ENCODE data around the gene JARID2.
"Not testable (repeated sequence)": the region's sequence is repeated elsewhere in the genome, so short reads cannot be mapped to it uniquely, and the experiment has no call there.

JARID2 gene

GRCh38 chr6:15538766-15539495, 293.1 kb downstream of the JARID2 start:
- H3K36me3 ChIP-seq (ENCODE audit: control insufficient read depth in 1 of 2, insufficient read depth in 2 of 2, low read length in 2 of 2) = no peaks in the 10 kb centered on the region

GRCh38 chr6:15539722-15540270, 293.9 kb downstream of the JARID2 start:
- no peak overlapping the region for H3K9ac ChIP-seq (ENCODE audit: low read depth in 1 of 2, low read length in 2 of 2)
- H3K9me3 ChIP-seq (ENCODE audit: control insufficient read depth in 1 of 2, low read length in 2 of 2) = peaks cover 0 to 10% of the 10 kb centered on the region in 2 donors
- H3K27ac ChIP-seq (ENCODE audit: low read depth, low read length) = no peak overlapping the region
- H3K27me3 ChIP-seq (ENCODE audit: control insufficient read depth in 1 of 2, insufficient read depth in 2 of 2, low read length in 2 of 2) = no peaks in the 10 kb centered on the region
- H3K4me1 ChIP-seq (ENCODE audit: control insufficient read depth in 1 of 2, insufficient read depth in 2 of 2, low read length in 2 of 2) = peaks cover 5 to 6% of the 10 kb centered on the region in 2 donors
- H3K4me3 ChIP-seq (ENCODE audit: low read depth in 1 of 2, low read length in 2 of 2) = no peak overlapping the region
- H3K36me3 ChIP-seq (ENCODE audit: control insufficient read depth in 1 of 2, insufficient read depth in 2 of 2, low read length in 2 of 2) = no peaks in the 10 kb centered on the region

More at GRCh38 chr6:15538766-15539495, 293.1 kb downstream of the JARID2 start:
- Histone ChIP-seq H3K27me3 (ENCODE audit: control insufficient read depth in 1 of 2, insufficient read depth in 2 of 2, low read length in 2 of 2) (no peaks in the 10 kb centered on the region), H3K9ac (ENCODE audit: low read depth in 1 of 2, low read length in 2 of 2) (no peak overlapping the region), H3K27ac (ENCODE audit: low read depth, low read length) (no peak overlapping the region), H3K4me3 (ENCODE audit: low read depth in 1 of 2, low read length in 2 of 2) (no peak overlapping the region), H3K4me1 (ENCODE audit: control insufficient read depth in 1 of 2, insufficient read depth in 2 of 2, low read length in 2 of 2) (peaks cover 5 to 6% of the 10 kb centered on the region in 2 donors), H3K9me3 (ENCODE audit: control insufficient read depth in 1 of 2, low read length in 2 of 2) (peaks cover 0 to 4% of the 10 kb centered on the region in 2 donors)

GRCh38 chr6:15543332-15543917, 297.6 kb downstream of the JARID2 start:
- not testable (repeated sequence) for H3K27ac ChIP-seq (ENCODE audit: low read depth, low read length); H3K9ac ChIP-seq (ENCODE audit: low read depth in 1 of 2, low read length in 2 of 2); H3K4me1 ChIP-seq (ENCODE audit: control insufficient read depth in 1 of 2, insufficient read depth in 2 of 2, low read length in 2 of 2); H3K4me3 ChIP-seq (ENCODE audit: low read depth in 1 of 2, low read length in 2 of 2); H3K36me3 ChIP-seq (ENCODE audit: control insufficient read depth in 1 of 2, insufficient read depth in 2 of 2, low read length in 2 of 2); H3K27me3 ChIP-seq (ENCODE audit: control insufficient read depth in 1 of 2, insufficient read depth in 2 of 2, low read length in 2 of 2)
- peaks cover 0 to 10% of the 10 kb centered on the region in 2 donors for H3K9me3 ChIP-seq (ENCODE audit: control insufficient read depth in 1 of 2, low read length in 2 of 2)

- Histone ChIP-seq H3K9me3 (ENCODE audit: control insufficient read depth in 1 of 2, low read length in 2 of 2) (peaks cover 0 to 10% of the 10 kb centered on the region in 2 donors), H3K36me3 (ENCODE audit: control insufficient read depth in 1 of 2, insufficient read depth in 2 of 2, low read length in 2 of 2) (no peaks in the 10 kb centered on the region), H3K27ac (ENCODE audit: low read depth, low read length) (no peak overlapping the region), H3K4me1 (ENCODE audit: control insufficient read depth in 1 of 2, insufficient read depth in 2 of 2, low read length in 2 of 2) (no peaks in the 10 kb centered on the region), H3K9ac (ENCODE audit: low read depth in 1 of 2, low read length in 2 of 2) (no peak overlapping the region), H3K27me3 (ENCODE audit: control insufficient read depth in 1 of 2, insufficient read depth in 2 of 2, low read length in 2 of 2) (no peaks in the 10 kb centered on the region), H3K4me3 (ENCODE audit: low read depth in 1 of 2, low read length in 2 of 2) (no peak overlapping the region)
Observed at GRCh38 chr6:15544321-15544900, 298.5 kb downstream of the JARID2 start.

GRCh38 chr6:15546591-15546990, 300.7 kb downstream of the JARID2 start:
- H3K4me3 ChIP-seq (ENCODE audit: low read depth in 1 of 2, low read length in 2 of 2) = no peak overlapping the region
- no peaks in the 10 kb centered on the region for H3K27me3 ChIP-seq (ENCODE audit: control insufficient read depth in 1 of 2, insufficient read depth in 2 of 2, low read length in 2 of 2)
- no peak overlapping the region for H3K9ac ChIP-seq (ENCODE audit: low read depth in 1 of 2, low read length in 2 of 2)
- no peak overlapping the region for H3K27ac ChIP-seq (ENCODE audit: low read depth, low read length)
- H3K4me1 ChIP-seq (ENCODE audit: control insufficient read depth in 1 of 2, insufficient read depth in 2 of 2, low read length in 2 of 2) = peaks cover 0 to 5% of the 10 kb centered on the region in 2 donors
- no peaks in the 10 kb centered on the region for H3K36me3 ChIP-seq (ENCODE audit: control insufficient read depth in 1 of 2, insufficient read depth in 2 of 2, low read length in 2 of 2)
- H3K9me3 ChIP-seq (ENCODE audit: control insufficient read depth in 1 of 2, low read length in 2 of 2) = peaks cover 0 to 10% of the 10 kb centered on the region in 2 donors

GRCh38 chr6:15547400-15547799, 301.5 kb downstream of the JARID2 start:
- Histone ChIP-seq H3K4me1 (ENCODE audit: control insufficient read depth in 1 of 2, insufficient read depth in 2 of 2, low read length in 2 of 2) (peaks cover 0 to 5% of the 10 kb centered on the region in 2 donors), H3K27ac (ENCODE audit: low read depth, low read length) (no peak overlapping the region), H3K36me3 (ENCODE audit: control insufficient read depth in 1 of 2, insufficient read depth in 2 of 2, low read length in 2 of 2) (no peaks in the 10 kb centered on the region), H3K9ac (ENCODE audit: low read depth in 1 of 2, low read length in 2 of 2) (no peak overlapping the region), H3K27me3 (ENCODE audit: control insufficient read depth in 1 of 2, insufficient read depth in 2 of 2, low read length in 2 of 2) (no peaks in the 10 kb centered on the region), H3K4me3 (ENCODE audit: low read depth in 1 of 2, low read length in 2 of 2) (no peak overlapping the region), H3K9me3 (ENCODE audit: control insufficient read depth in 1 of 2, low read length in 2 of 2) (peaks cover 0 to 10% of the 10 kb centered on the region in 2 donors)

- H3K36me3 ChIP-seq (ENCODE audit: control insufficient read depth in 1 of 2, insufficient read depth in 2 of 2, low read length in 2 of 2) = no peaks in the 10 kb centered on the region
- peaks cover 0 to 5% of the 10 kb centered on the region in 2 donors for H3K4me1 ChIP-seq (ENCODE audit: control insufficient read depth in 1 of 2, insufficient read depth in 2 of 2, low read length in 2 of 2)
- H3K27me3 ChIP-seq (ENCODE audit: control insufficient read depth in 1 of 2, insufficient read depth in 2 of 2, low read length in 2 of 2) = no peaks in the 10 kb centered on the region
- H3K4me3 ChIP-seq (ENCODE audit: low read depth in 1 of 2, low read length in 2 of 2) = no peak overlapping the region
- H3K9ac ChIP-seq (ENCODE audit: low read depth in 1 of 2, low read length in 2 of 2) = no peak overlapping the region
- H3K27ac ChIP-seq (ENCODE audit: low read depth, low read length) = no peak overlapping the region
- H3K9me3 ChIP-seq (ENCODE audit: control insufficient read depth in 1 of 2, low read length in 2 of 2) = peaks cover 0 to 2% of the 10 kb centered on the region in 2 donors
Observed at GRCh38 chr6:15549371-15549770, 303.5 kb downstream of the JARID2 start.

- Histone ChIP-seq H3K36me3 (ENCODE audit: control insufficient read depth in 1 of 2, insufficient read depth in 2 of 2, low read length in 2 of 2) (no peaks in the 10 kb centered on the region), H3K9ac (ENCODE audit: low read depth in 1 of 2, low read length in 2 of 2) (no peak overlapping the region), H3K27me3 (ENCODE audit: control insufficient read depth in 1 of 2, insufficient read depth in 2 of 2, low read length in 2 of 2) (no peaks in the 10 kb centered on the region), H3K4me3 (ENCODE audit: low read depth in 1 of 2, low read length in 2 of 2) (no peak overlapping the region), H3K4me1 (ENCODE audit: control insufficient read depth in 1 of 2, insufficient read depth in 2 of 2, low read length in 2 of 2) (peaks cover 0 to 5% of the 10 kb centered on the region in 2 donors), H3K27ac (ENCODE audit: low read depth, low read length) (no peak overlapping the region), H3K9me3 (ENCODE audit: control insufficient read depth in 1 of 2, low read length in 2 of 2) (no peaks in the 10 kb centered on the region)
Observed at GRCh38 chr6:15550546-15551123, 304.8 kb downstream of the JARID2 start.

- Histone ChIP-seq H3K9me3 (ENCODE audit: control insufficient read depth in 1 of 2, low read length in 2 of 2) (no peaks in the 10 kb centered on the region), H3K27ac (ENCODE audit: low read depth, low read length) (peak overlapping the region; percentile 17), H3K9ac (ENCODE audit: low read depth in 1 of 2, low read length in 2 of 2) (no peak overlapping the region), H3K27me3 (ENCODE audit: control insufficient read depth in 1 of 2, insufficient read depth in 2 of 2, low read length in 2 of 2) (no peaks in the 10 kb centered on the region), H3K36me3 (ENCODE audit: control insufficient read depth in 1 of 2, insufficient read depth in 2 of 2, low read length in 2 of 2) (no peaks in the 10 kb centered on the region), H3K4me1 (ENCODE audit: control insufficient read depth in 1 of 2, insufficient read depth in 2 of 2, low read length in 2 of 2) (peaks cover 0 to 5% of the 10 kb centered on the region in 2 donors), H3K4me3 (ENCODE audit: low read depth in 1 of 2, low read length in 2 of 2) (no peak overlapping the region)
Observed at GRCh38 chr6:15551262-15551661, 305.4 kb downstream of the JARID2 start.

- peaks cover 0 to 5% of the 10 kb centered on the region in 2 donors for H3K4me1 ChIP-seq (ENCODE audit: control insufficient read depth in 1 of 2, insufficient read depth in 2 of 2, low read length in 2 of 2)
- H3K9me3 ChIP-seq (ENCODE audit: control insufficient read depth in 1 of 2, low read length in 2 of 2) = no peaks in the 10 kb centered on the region
- H3K4me3 ChIP-seq (ENCODE audit: low read depth in 1 of 2, low read length in 2 of 2) = no peak overlapping the region
- no peaks in the 10 kb centered on the region for H3K27me3 ChIP-seq (ENCODE audit: control insufficient read depth in 1 of 2, insufficient read depth in 2 of 2, low read length in 2 of 2)
- no peak overlapping the region for H3K9ac ChIP-seq (ENCODE audit: low read depth in 1 of 2, low read length in 2 of 2)
- H3K36me3 ChIP-seq (ENCODE audit: control insufficient read depth in 1 of 2, insufficient read depth in 2 of 2, low read length in 2 of 2) = no peaks in the 10 kb centered on the region
- H3K27ac ChIP-seq (ENCODE audit: low read depth, low read length) = peak overlapping the region; percentile 17
Observed at GRCh38 chr6:15551798-15552197, 305.9 kb downstream of the JARID2 start.

Data from duodenal mucosa (tissue), 2 donors.